Measurements from ENCODE around the gene PTOV1. TPM values are rescaled to one million over a fixed set of nuclear protein-coding genes. Genes with fewer than 3 reads are reported as not detected.

PTOV1 gene
- total RNA-seq, 1 donor from 2014 or later = 107 TPM

DNA sequence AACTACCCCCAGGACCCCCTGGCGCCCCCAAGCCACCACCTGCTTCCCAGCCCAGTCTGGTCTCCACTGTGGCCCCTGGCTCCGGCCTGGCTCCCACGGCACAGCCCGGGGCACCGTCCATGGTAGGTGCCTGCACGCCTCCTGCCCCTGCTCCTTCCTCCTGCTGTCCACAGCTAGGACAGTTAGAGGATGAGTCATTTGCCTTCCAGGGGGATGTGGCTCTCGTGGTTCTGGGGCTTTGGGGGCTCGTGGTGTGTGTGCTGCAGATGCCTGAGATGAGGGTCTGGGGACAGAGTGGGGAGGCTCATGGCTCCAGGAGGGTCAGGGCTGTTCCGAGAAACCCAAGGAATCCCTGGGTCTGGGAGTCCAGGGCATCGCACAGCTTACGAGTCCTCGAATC lies 20.2 kb upstream of the PTOV1 start:
- TF ChIP-seq, protein P1, sequence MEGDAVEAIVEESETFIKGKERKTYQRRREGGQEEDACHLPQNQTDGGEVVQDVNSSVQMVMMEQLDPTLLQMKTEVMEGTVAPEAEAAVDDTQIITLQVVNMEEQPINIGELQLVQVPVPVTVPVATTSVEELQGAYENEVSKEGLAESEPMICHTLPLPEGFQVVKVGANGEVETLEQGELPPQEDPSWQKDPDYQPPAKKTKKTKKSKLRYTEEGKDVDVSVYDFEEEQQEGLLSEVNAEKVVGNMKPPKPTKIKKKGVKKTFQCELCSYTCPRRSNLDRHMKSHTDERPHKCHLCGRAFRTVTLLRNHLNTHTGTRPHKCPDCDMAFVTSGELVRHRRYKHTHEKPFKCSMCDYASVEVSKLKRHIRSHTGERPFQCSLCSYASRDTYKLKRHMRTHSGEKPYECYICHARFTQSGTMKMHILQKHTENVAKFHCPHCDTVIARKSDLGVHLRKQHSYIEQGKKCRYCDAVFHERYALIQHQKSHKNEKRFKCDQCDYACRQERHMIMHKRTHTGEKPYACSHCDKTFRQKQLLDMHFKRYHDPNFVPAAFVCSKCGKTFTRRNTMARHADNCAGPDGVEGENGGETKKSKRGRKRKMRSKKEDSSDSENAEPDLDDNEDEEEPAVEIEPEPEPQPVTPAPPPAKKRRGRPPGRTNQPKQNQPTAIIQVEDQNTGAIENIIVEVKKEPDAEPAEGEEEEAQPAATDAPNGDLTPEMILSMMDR (IDR thresholded peaks at IDR 0.05) = no peak
- DNase-seq = no peak
- no peak for ATAC-seq (ENCODE audit: low read depth)
- H3K4me3 Mint-ChIP-seq = no peak overlapping the region
- peaks cover 2% of the 10 kb centered on the region for H3K4me1 Mint-ChIP-seq
- intact Hi-C loops (cut with micrococcal nuclease) = no loop called here
- H3K27ac Mint-ChIP-seq = no peak overlapping the region
- H3K36me3 Mint-ChIP-seq (ENCODE audit: low read depth) = peaks cover 75% of the 10 kb centered on the region
- ChIA-PET CTCF (no interaction called here), POLR2A (no interaction called here)
- H3K27me3 Mint-ChIP-seq = no peaks in the 10 kb centered on the region
- no peaks in the 10 kb centered on the region for H3K9me3 Mint-ChIP-seq

DNA sequence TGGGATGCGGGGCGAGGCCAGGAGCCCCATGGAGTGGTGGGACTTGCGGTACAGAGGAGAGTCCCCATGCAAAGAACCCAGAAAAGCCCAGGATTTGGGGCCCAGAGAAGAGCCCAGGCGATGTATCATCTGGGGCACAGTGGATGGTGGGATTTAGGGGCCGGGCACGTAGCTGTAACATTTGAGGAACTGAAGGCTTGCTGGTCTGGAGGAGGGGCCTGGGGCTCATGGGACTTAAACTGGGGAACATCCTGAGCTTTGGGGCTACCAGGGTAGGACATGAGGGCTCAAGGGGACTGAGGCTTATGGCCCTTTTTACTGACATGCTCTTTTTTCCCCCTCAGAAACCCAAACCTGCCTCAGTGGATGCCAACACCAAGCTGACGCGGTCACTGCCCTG lies 19.4 kb upstream of the PTOV1 start:
- ATAC-seq (ENCODE audit: low read depth) (no peak), DNase-seq (no peak)
- intact Hi-C loops (cut with micrococcal nuclease) = no loop called here
- Mint-ChIP-seq H3K4me1 (peaks cover 2% of the 10 kb centered on the region), H3K27ac (no peak overlapping the region), H3K36me3 (ENCODE audit: low read depth) (peaks cover 78% of the 10 kb centered on the region), H3K4me3 (no peak overlapping the region), H3K27me3 (no peaks in the 10 kb centered on the region), H3K9me3 (no peaks in the 10 kb centered on the region)
- CTCF ChIA-PET = no interaction called here
- TF ChIP-seq, protein P1 (IDR thresholded peaks at IDR 0.05) = no peak
- POLR2A ChIA-PET = no interaction called here

DNA sequence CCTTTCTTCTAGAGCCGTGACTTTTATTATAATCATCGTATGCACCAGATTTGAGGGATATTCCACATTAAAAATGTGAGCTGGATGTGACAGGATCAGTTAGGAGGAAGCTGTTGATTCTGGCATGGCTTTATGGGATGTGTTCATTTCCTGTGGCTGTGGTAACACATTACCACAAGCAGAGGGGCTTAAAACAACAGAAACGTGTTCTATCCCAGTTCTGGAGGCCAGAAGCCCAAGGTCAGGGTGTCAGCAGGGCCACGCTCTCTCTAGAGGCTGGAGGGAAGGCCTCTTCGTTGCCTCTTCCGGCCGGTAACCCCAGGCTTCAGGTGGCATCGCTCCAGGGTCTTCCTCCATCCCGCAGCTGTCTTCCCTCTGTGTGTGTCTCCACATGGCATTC lies 18.4 kb upstream of the PTOV1 start:
- Mint-ChIP-seq H3K4me1 (peaks cover 2% of the 10 kb centered on the region), H3K27ac (no peak overlapping the region), H3K9me3 (no peaks in the 10 kb centered on the region), H3K36me3 (ENCODE audit: low read depth) (peaks cover 76% of the 10 kb centered on the region), H3K4me3 (no peak overlapping the region), H3K27me3 (no peaks in the 10 kb centered on the region)
- ChIA-PET CTCF (no interaction called here), POLR2A (interaction anchor here (1.0 kb wide), 1 partner anchor 18 kb away, joined by 3 read pairs; the partner anchor contains the start of gene PTOV1)
- DNase-seq = no peak
- intact Hi-C loops (cut with micrococcal nuclease) = no loop called here
- TF ChIP-seq, protein P1 (IDR thresholded peaks at IDR 0.05) = no peak
- ATAC-seq (ENCODE audit: low read depth) = no peak

DNA sequence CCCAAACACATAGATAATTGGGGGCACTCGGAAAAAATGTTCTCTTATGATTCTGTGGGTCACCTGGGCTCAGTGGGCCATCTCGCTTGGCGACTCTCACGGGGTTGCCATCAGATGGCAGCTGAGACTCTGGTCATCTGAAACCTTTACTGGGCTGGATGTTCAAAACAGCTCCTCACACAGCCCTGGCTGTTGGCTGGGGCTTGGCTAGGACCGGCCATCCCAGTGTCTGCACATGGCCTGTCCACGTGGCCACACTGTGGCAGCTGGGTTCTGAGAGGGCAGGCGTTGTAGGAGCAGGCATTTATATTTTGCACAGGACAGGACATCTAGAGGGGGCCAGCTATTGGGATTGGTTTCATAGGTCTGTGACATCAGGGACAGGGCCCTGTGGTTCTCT lies 17.4 kb upstream of the PTOV1 start:
- no peak for DNase-seq
- TF ChIP-seq, protein P1 (IDR thresholded peaks at IDR 0.05) = no peak
- H3K9me3 Mint-ChIP-seq = no peaks in the 10 kb centered on the region
- H3K36me3 Mint-ChIP-seq (ENCODE audit: low read depth) = peaks cover 85% of the 10 kb centered on the region
- peaks cover 2% of the 10 kb centered on the region for H3K4me1 Mint-ChIP-seq
- POLR2A ChIA-PET = interaction anchor here (1.0 kb wide), 1 partner anchor 17 kb away, joined by 3 read pairs; the partner anchor contains the start of gene PTOV1
- intact Hi-C loops (cut with micrococcal nuclease) = no loop called here
- no peaks in the 10 kb centered on the region for H3K27me3 Mint-ChIP-seq
- no peak for ATAC-seq (ENCODE audit: low read depth)
- no peak overlapping the region for H3K27ac Mint-ChIP-seq
- CTCF ChIA-PET = no interaction called here
- H3K4me3 Mint-ChIP-seq = no peak overlapping the region

DNA sequence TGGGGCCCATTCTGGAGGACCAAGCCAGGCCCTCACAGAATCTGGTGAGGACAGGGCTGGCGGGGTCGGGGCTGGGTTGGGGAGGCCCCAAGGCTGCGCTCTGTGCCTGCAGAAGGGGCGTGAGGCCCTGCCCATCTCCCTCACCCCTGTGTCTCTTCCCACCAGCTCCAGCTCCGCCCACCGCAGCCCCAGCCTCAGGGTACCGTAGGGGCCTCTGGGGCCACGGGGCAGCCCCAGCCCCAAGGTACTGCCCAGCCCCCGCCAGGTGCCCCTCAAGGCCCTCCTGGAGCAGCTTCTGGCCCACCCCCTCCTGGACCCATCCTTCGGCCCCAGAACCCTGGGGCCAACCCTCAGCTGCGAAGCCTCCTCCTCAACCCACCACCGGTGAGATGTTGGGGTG lies 15.4 kb upstream of the PTOV1 start:
- CTCF ChIA-PET = no interaction called here
- no peaks in the 10 kb centered on the region for H3K4me1 Mint-ChIP-seq
- no peak overlapping the region for H3K4me3 Mint-ChIP-seq
- peaks cover 86% of the 10 kb centered on the region for H3K36me3 Mint-ChIP-seq (ENCODE audit: low read depth)
- POLR2A ChIA-PET = no interaction called here
- intact Hi-C loops (cut with micrococcal nuclease) = no loop called here
- no peak for ATAC-seq (ENCODE audit: low read depth)
- TF ChIP-seq, protein P1 (IDR thresholded peaks at IDR 0.05) = no peak
- no peak for DNase-seq
- H3K9me3 Mint-ChIP-seq = no peaks in the 10 kb centered on the region
- no peak overlapping the region for H3K27ac Mint-ChIP-seq
- no peaks in the 10 kb centered on the region for H3K27me3 Mint-ChIP-seq

Measured in activated B cell treated with CpG ODN at 0.5 μM for 24 hours (primary cell).